ENCODE results near the gene PNMA1.

PNMA1 gene

DNA sequence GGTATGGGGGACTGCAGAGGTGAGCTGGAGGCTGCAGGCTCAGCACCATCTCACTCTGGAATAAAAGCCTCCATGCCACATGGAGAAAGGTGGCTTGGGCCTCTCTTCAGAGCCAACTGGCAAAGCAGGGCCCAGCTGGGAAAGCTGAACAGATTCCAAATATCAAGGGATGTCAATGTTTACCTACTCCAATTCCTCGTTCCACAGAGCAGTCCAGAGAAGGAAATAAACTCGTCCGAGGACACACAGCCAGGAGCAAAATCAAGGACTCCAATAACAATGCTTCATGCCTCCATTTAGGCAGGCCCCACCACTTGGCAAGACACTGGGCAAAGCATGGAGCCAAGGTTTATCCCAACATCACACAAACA lies 36.3 kb upstream of the PNMA1 start:
- no peak for DNase-seq (ENCODE audit: low spot score)

GRCh38 chr14:73749706-73750530 lies 35.7 kb upstream of the PNMA1 start:
- no peak for DNase-seq (ENCODE audit: low spot score)

DNA sequence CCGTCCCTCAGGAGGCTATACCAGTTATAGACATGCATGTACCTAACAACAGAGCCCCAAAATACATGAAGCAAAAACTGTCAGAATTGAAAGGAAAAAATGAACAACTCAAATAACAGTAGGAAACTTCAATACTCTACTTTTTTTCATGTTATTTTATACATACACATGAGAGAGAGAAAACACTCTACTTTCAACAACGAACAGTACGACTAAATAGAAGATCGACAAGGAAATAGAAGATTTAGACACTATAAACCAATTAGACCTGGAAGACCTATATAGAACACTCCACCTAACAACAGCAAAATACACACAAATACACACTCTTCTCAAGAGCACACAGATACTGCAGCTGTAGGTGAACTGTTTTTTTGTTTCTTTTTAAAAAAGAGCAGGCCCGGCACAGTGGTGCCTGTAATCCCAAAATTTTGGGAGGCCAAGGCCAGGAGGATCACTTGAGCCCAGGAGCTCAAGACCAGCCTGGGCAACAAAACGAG lies 34.7 kb upstream of the PNMA1 start:
- DNase-seq (ENCODE audit: low spot score), result no peak

GRCh38 chr14:73747379-73748211 lies 33.4 kb upstream of the PNMA1 start:
- DNase-seq (ENCODE audit: low spot score), result no peak

- DNase-seq (ENCODE audit: low spot score), result no peak
These were observed 32.6 kb upstream of the PNMA1 start for GRCh38 chr14:73746520-73747378.

- no peak for DNase-seq (ENCODE audit: low spot score)
These were observed 31.7 kb upstream of the PNMA1 start for GRCh38 chr14:73745571-73746519.

DNA sequence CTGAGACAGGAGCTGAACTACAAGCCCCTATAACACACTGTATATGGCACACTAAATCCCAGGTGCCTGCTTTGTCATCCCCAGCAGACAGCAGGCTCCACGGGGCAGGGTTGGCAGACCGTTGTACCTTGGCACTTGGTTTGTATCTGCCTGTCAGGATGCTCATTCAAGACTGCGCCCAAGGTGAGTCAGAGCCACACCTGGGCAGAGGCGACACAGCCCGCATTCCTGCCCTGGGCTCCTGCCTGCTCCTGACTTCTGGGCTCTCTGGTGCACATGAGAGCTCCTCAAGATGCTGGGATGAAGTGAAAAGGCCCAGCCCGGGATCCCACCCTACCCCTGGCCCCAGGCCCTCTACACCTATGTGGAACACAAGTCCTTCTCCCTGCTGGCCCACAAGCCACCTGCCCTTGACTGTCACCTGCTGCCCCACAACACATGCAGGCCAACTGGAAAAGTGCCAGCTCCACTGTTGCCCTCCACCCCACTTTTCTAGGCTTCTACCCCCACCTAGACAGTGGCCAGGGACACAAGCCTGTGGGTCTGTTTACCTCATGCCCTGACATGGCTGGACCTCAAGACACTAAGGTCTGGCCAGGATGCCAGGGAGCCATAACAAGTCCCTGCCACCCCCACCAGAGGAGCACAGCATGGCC lies 30.8 kb upstream of the PNMA1 start:
- no peak for DNase-seq (ENCODE audit: low spot score)

GRCh38 chr14:73744175-73744867 lies 30.1 kb upstream of the PNMA1 start:
- DNase-seq (ENCODE audit: low spot score), result peak; percentile 79

DNA sequence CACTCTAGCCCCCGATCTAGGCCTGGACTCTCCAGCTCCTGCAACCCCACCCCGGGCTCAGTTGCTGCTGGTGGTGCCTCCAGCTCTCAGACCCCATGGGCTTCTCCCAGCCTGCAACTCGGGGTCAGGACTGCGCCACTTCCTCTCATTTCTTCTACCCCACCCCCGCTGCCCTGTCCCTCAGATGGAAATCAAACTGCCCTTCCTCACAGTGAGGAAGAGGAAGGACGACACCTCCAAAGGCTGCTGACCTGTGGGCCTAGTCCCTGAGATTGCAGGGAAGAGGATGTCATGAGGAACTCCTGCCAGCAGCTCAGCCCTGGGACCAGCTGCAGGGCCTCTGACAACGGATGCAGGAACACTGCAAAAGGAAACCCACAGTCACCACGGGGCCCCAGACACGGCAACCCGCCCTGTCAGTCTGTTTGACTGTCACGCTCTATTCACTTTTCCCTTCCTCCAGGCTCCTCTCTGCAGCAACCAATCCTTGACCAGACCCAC lies 29.3 kb upstream of the PNMA1 start:
- no peak for DNase-seq (ENCODE audit: low spot score)

GRCh38 chr14:73742520-73743238 lies 28.5 kb upstream of the PNMA1 start:
- DNase-seq (ENCODE audit: low spot score), result no peak

- DNase-seq (ENCODE audit: low spot score), result no peak
These were observed 27.8 kb upstream of the PNMA1 start for GRCh38 chr14:73741876-73742519.

DNA sequence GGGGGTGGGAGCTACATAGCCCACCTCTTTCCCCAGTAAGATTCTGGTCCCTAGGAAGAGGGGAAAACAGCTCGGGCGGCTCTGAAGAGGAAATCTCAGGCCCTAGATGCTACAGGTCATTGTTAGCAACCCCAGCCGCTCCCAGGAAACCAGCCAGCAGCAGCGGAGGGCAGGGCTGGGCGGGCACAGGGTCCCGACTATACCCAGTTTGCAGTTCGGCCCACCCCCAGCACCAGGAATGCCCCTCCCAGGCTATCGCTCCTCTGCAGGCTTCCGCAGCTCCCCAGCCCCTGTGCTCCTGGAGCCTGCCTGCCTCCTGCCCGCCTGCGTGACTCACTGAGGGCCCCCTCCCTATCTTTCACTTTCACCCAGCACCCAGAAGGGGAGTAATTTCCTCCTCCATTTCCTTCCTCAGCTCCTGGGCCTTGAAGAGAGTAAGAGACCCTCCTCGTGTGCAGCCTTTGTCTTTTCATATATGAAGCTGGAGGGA lies 27.2 kb upstream of the PNMA1 start:
- DNase-seq (ENCODE audit: low spot score), result no peak

GRCh38 chr14:73740618-73741326 lies 26.6 kb upstream of the PNMA1 start:
- DNase-seq (ENCODE audit: low spot score), result no peak

GRCh38 chr14:73739899-73740617 lies 25.9 kb upstream of the PNMA1 start:
- DNase-seq (ENCODE audit: low spot score), result no peak

DNA sequence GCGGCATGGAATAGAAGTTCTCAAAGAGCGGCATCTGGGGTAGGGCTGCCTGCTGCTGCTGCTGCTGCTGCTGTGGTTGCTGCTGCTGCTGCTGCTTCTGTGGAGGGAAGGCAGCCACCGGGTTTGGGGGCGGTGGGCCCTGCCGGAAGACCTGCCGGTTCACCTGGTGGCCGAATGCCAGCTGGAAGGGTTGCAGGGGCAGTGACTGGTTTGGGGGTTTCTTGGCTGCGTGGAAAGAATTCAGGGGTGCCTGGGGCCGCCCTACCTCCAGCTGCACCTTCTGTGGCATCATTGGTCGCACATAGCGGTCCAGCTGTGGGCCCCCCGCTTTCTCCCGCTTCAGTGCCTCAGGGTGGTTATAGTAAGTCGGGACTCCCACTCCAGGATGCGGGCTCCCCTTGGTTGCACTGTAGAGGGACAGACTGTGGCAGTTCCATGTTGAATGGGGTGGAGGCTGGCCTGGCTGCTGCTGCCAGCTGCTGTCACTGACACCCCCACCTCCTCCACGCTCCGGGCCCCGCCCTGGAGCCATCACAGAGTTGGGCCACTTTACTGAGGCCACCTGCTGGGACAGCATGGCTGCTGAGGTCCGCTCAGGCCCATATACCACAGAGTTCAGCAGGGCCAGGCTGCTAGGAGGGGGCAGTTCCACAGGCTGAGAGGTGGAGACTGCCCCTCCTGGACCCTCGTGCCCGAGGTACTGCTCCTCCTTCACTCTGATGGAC lies 25.2 kb upstream of the PNMA1 start:
- no peak for DNase-seq (ENCODE audit: low spot score)

DNA sequence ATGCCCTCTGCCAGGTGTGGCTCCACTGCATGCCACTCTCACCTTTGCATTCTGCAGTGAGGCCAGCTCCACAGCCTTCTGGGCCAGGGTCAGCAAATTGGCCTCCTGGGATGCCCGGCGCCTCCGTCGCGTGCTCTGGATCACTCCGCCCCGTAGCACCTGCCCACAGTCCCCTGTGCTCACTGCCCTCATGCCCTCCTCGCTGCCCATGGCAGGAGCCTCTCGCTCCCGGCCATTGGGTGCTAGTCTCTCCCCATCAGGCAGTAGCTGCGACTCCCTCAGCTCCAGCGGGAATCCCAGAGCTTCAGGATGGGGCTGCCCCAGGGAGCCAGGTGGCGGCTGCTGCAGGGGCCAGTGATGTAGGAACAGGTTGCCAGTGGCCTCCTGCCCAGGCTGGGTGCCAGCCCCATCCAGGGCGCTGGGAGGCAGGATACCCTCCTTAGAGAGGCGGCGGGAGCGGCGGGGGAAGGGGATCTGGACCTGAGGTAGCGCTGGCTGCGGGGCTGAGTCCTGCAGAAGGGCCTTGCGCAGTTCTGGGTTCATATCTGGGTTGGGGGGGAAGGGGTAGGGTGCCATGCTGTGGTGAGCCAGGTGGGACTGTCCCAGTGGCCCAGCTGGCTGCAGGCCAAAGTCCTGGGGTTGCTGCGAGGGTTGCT lies 24.5 kb upstream of the PNMA1 start:
- DNase-seq (ENCODE audit: low spot score), result no peak

Measured in putamen (tissue), 1 donor.